ENCODE results near the gene KRT7. TPM values are rescaled to one million over a fixed set of nuclear protein-coding genes. Genes with fewer than 3 reads are reported as not detected.
"Not testable (repeated sequence)": the region's sequence is repeated elsewhere in the genome, so short reads cannot be mapped to it uniquely, and the experiment has no call there.

KRT7 gene
- total RNA-seq, 1 experiment from 2014 or later: not detected

GRCh38 chr12:52235822-52236361 lies 2.8 kb downstream of the KRT7 start:
- no peak for DNase-seq (ENCODE audit: low read depth, low spot score)
- in situ Hi-C loops (cut with HindIII; ENCODE audit: low pct_unique_long_range_greater_than_20kb, low sequenced_read_pairs): no loop called here

- in situ Hi-C loops (cut with HindIII; ENCODE audit: low pct_unique_long_range_greater_than_20kb, low sequenced_read_pairs): no loop called here
- DNase-seq (ENCODE audit: low read depth, low spot score): no peak
Measured at GRCh38 chr12:52236386-52237050, 3.5 kb downstream of the KRT7 start.

- no peak for DNase-seq (ENCODE audit: low read depth, low spot score)
- in situ Hi-C loops (cut with HindIII; ENCODE audit: low pct_unique_long_range_greater_than_20kb, low sequenced_read_pairs): no loop called here
Measured at GRCh38 chr12:52238207-52238840, 5.3 kb downstream of the KRT7 start.

- DNase-seq (ENCODE audit: low read depth, low spot score): no peak
- in situ Hi-C loops (cut with HindIII; ENCODE audit: low pct_unique_long_range_greater_than_20kb, low sequenced_read_pairs): no loop called here
Measured at GRCh38 chr12:52238916-52239646, 6.0 kb downstream of the KRT7 start.

- in situ Hi-C loops (cut with HindIII; ENCODE audit: low pct_unique_long_range_greater_than_20kb, low sequenced_read_pairs): no loop called here
- no peak for DNase-seq (ENCODE audit: low read depth, low spot score)
Measured at GRCh38 chr12:52239767-52240166, 6.7 kb downstream of the KRT7 start.

- DNase-seq (ENCODE audit: low read depth, low spot score); in situ Hi-C loops (cut with HindIII; ENCODE audit: low pct_unique_long_range_greater_than_20kb, low sequenced_read_pairs): not testable (repeated sequence)
Measured at GRCh38 chr12:52240247-52240646, 7.2 kb downstream of the KRT7 start.

GRCh38 chr12:52241205-52241842 lies 8.3 kb downstream of the KRT7 start:
- in situ Hi-C loops (cut with HindIII; ENCODE audit: low pct_unique_long_range_greater_than_20kb, low sequenced_read_pairs): no loop called here
- no peak for DNase-seq (ENCODE audit: low read depth, low spot score)

- in situ Hi-C loops (cut with HindIII; ENCODE audit: low pct_unique_long_range_greater_than_20kb, low sequenced_read_pairs): no loop called here
- no peak for DNase-seq (ENCODE audit: low read depth, low spot score)
Measured at GRCh38 chr12:52242442-52243258, 9.6 kb downstream of the KRT7 start.

- no peak for DNase-seq (ENCODE audit: low read depth, low spot score)
- in situ Hi-C loops (cut with HindIII; ENCODE audit: low pct_unique_long_range_greater_than_20kb, low sequenced_read_pairs): no loop called here
Measured at GRCh38 chr12:52243259-52243855, 10.3 kb downstream of the KRT7 start.

GRCh38 chr12:52243856-52244614 lies 11.0 kb downstream of the KRT7 start:
- no peak for DNase-seq (ENCODE audit: low read depth, low spot score)
- in situ Hi-C loops (cut with HindIII; ENCODE audit: low pct_unique_long_range_greater_than_20kb, low sequenced_read_pairs): no loop called here

GRCh38 chr12:52244615-52244994 lies 11.6 kb downstream of the KRT7 start:
- no peak for DNase-seq (ENCODE audit: low read depth, low spot score)
- in situ Hi-C loops (cut with HindIII; ENCODE audit: low pct_unique_long_range_greater_than_20kb, low sequenced_read_pairs): no loop called here

- in situ Hi-C loops (cut with HindIII; ENCODE audit: low pct_unique_long_range_greater_than_20kb, low sequenced_read_pairs): no loop called here
- no peak for DNase-seq (ENCODE audit: low read depth, low spot score)
Measured at GRCh38 chr12:52245259-52245961, 12.4 kb downstream of the KRT7 start.

GRCh38 chr12:52245962-52246569 lies 13.0 kb downstream of the KRT7 start:
- in situ Hi-C loops (cut with HindIII; ENCODE audit: low pct_unique_long_range_greater_than_20kb, low sequenced_read_pairs): no loop called here
- peak; percentile 63 for DNase-seq (ENCODE audit: low read depth, low spot score)

GRCh38 chr12:52246720-52247621 lies 13.9 kb downstream of the KRT7 start:
- in situ Hi-C loops (cut with HindIII; ENCODE audit: low pct_unique_long_range_greater_than_20kb, low sequenced_read_pairs): no loop called here
- no peak for DNase-seq (ENCODE audit: low read depth, low spot score)
